ENCODE measurements around the gene PTPRZ1. TPM values are rescaled to one million over a fixed set of nuclear protein-coding genes. Genes with fewer than 3 reads are reported as not detected.
A peak's percentile ranks its signal among the peaks of the same experiment; 100 is the strongest.

PTPRZ1 gene
- total and polyA plus RNA-seq, 2 of the 4 experiments (the other 2 are of a cell fraction) = not detected

GRCh38 chr7:122092964-122093797 lies 220.2 kb downstream of the PTPRZ1 start:
- ATAC-seq (ENCODE audit: low read depth) = peak; percentile 82
- H3K27ac ChIP-seq (ENCODE audit: insufficient read depth, low read length) = no peak overlapping the region
- H2BK5ac ChIP-seq (ENCODE audit: low read depth, low read length, poor library complexity, severe bottlenecking) = no peak overlapping the region
- H4K8ac ChIP-seq (ENCODE audit: low read depth in 2 of 2, low read length in 2 of 2) = no peak overlapping the region
- no peak overlapping the region for H3K56ac ChIP-seq (ENCODE audit: extremely low read depth, insufficient read depth, low read length)
- no peak overlapping the region for H3K9ac ChIP-seq (ENCODE audit: low read depth, low read length)
- CTCF ChIA-PET = interaction anchor here (0.6 to 1.6 kb wide), 16 partner anchors 10 to 440 kb away, joined by 3 to 12 read pairs (median 5); no protein-coding TSS in a partner anchor
- in situ Hi-C loops (cut with MboI; ENCODE audit: low sequenced_read_pairs) (loop anchor here (10.0 kb wide), 1 partner anchor 442 kb away; no protein-coding TSS in a partner anchor), intact Hi-C loops (cut with micrococcal nuclease) (loop anchor here (2.0 kb wide), 1 partner anchor 438 kb away; no protein-coding TSS in a partner anchor), dilution Hi-C loops (cut with HindIII; ENCODE audit: low sequenced_read_pairs, unreplicated experiment) (no loop called here)
- no peak overlapping the region for H2BK20ac ChIP-seq (ENCODE audit: low read depth, low read length)
- BruUV-seq (replicated peaks) = no TSS peak
- no peak overlapping the region for H3K4ac ChIP-seq (ENCODE audit: low read depth, low read length)
- no peaks in the 10 kb centered on the region for H3K27me3 ChIP-seq (ENCODE audit: control insufficient read depth, insufficient read depth, low read length)
- no peaks in the 10 kb centered on the region for H3K9me3 ChIP-seq (ENCODE audit: control insufficient read depth, insufficient read depth, low read length)
- H4K5ac ChIP-seq (ENCODE audit: low read depth, low read length) = no peak overlapping the region
- no peak overlapping the region for H2BK120ac ChIP-seq (ENCODE audit: low read depth, low read length)
- no peak overlapping the region for H3K14ac ChIP-seq (replicated peaks; ENCODE audit: low read depth, low read length)
- peaks cover 5% of the 10 kb centered on the region; the same call in 1 of the 2 replicates for H3K36me3 ChIP-seq (ENCODE audit: control insufficient read depth, insufficient read depth, low read length)
- WGBS, 2 experiments (ENCODE audit: extremely low coverage in 2 of 2, insufficient read length in 1 of 2) = no CpG with 5 or more reads among the region's 6 CpGs
- no peak overlapping the region for H3K18ac ChIP-seq (ENCODE audit: low read depth, low read length)
- no peak overlapping the region for H3K4me2 ChIP-seq (ENCODE audit: low read depth, low read length)
- H4K91ac ChIP-seq (ENCODE audit: insufficient read depth, low read depth, low read length) = no peak overlapping the region
- POLR2A ChIA-PET (ENCODE audit: unreplicated experiment) = no interaction called here
- H2AK5ac ChIP-seq (ENCODE audit: low read depth, low read length) = no peak overlapping the region
- H3K4me1 ChIP-seq (ENCODE audit: control insufficient read depth, insufficient read depth, low read length) = no peaks in the 10 kb centered on the region
- DNase-seq = peak; percentile 82
- H2AK9ac ChIP-seq (replicated peaks; ENCODE audit: low read depth, low read length, poor library complexity) = no peak overlapping the region
- no peak overlapping the region for H3K23ac ChIP-seq (ENCODE audit: low read depth, low read length)
- H4K20me1 ChIP-seq (ENCODE audit: insufficient read depth, low read length) = no peaks in the 10 kb centered on the region
- no peaks in the 10 kb centered on the region for H3K9me1 ChIP-seq (ENCODE audit: insufficient read depth, low read length)
- H3K79me1 ChIP-seq (ENCODE audit: low read depth in 1 of 2, low read length in 2 of 2) = no peaks in the 10 kb centered on the region
- no peak overlapping the region for H2BK15ac ChIP-seq (ENCODE audit: low read depth, low read length)
- H2AFZ ChIP-seq (replicated peaks; ENCODE audit: low read length, poor library complexity) = no peak overlapping the region
- H3K4me3 ChIP-seq (ENCODE audit: insufficient read depth, low read depth, low read length) = no peak overlapping the region
- TF ChIP-seq RFX5 (IDR thresholded peaks at IDR 0.05; ENCODE audit: low read depth, low read length) = no peak
- no peak for TF ChIP-seq CEBPB (IDR thresholded peaks at IDR 0.05; ENCODE audit: low read depth, low read length)
- no peak for TF ChIP-seq CHD1 (IDR thresholded peaks at IDR 0.05; ENCODE audit: low read depth, low read length)
- no peak for TF ChIP-seq BHLHE40 (IDR thresholded peaks at IDR 0.05; ENCODE audit: low read depth, low read length)
- no peak for TF ChIP-seq MXI1 (IDR thresholded peaks at IDR 0.05; ENCODE audit: borderline replicate concordance, low read depth, low read length)
- no peak for TF ChIP-seq NFE2L2 (IDR thresholded peaks at IDR 0.05; ENCODE audit: low read depth, low read length)
- peak; percentile 73 for TF ChIP-seq RAD21 (IDR thresholded peaks at IDR 0.05; ENCODE audit: low read length)
- peak; percentile 79 for TF ChIP-seq CTCF (conservative IDR thresholded peaks at IDR 0.05; ENCODE audit: low read depth, low read length)
- TF ChIP-seq POLR2A (IDR thresholded peaks at IDR 0.05; ENCODE audit: low read depth, low read length) = no peak
- no peak for TF ChIP-seq USF2 (IDR thresholded peaks at IDR 0.05; ENCODE audit: low read depth, low read length)
- TF ChIP-seq RCOR1 (IDR thresholded peaks at IDR 0.05; ENCODE audit: insufficient replicate concordance, low read length) = no peak
- no peak for TF ChIP-seq MAZ (IDR thresholded peaks at IDR 0.05; ENCODE audit: borderline replicate concordance, low read depth, low read length)
- peak; percentile 70 for TF ChIP-seq SMC3 (IDR thresholded peaks at IDR 0.05; ENCODE audit: low read depth, low read length)
- TF ChIP-seq MAFK (IDR thresholded peaks at IDR 0.05; ENCODE audit: low read depth, low read length) = no peak
